GM18907 (cell line): Measurements from ENCODE around the gene NPAS3.

Experiments
- ATAC-seq: cut with Tn5 transposase; IDR thresholded peaks from one replicate; pipeline ENCODE4 v1.9.1; 2021; ENCODE audit warnings: mild to moderate bottlenecking, moderate library complexity; ENCODE audit not compliant: unreplicated experiment

The NPAS3 gene

DNA sequence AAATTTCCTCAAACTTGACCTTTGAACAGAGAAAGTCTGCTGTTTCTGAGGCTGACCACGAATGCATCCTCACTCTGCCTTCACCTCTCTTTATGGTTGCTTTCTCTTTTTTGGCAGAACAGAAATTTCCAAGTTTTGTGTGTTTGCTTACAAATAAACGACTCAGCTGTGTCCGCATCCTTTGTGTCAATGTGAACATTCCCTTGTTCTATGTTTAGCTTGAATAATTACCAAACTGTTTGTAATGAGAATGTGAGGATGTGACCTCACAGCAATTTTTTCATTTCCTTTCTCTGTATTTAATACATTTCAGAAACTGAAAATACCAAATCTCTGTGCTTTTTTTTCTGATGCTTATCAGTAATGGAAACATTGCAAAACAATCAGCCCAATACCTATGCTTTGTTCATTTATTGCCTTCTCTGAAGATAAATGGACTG, 601.3 kb downstream of the NPAS3 start:
- peak; percentile 35 for ATAC-seq

DNA sequence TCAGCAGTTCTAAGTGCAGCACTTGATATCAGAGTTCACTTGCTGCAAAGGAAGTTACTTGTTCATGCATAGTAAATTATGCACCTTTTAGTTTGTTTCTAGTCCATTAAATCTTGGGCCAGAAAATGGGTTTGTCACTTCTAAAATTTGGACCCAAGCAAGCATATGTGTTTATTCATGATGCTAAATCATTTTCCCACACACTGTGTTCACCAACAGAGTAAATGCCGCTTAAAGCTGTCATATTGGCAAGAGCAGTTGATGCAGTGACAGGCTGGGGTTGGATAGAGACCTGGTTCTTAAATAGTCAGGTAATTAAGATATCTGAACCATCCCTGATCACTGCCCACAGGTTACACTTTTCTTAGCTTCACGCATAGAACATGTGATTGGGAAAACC, 602.5 kb downstream of the NPAS3 start:
- no peak for ATAC-seq

DNA sequence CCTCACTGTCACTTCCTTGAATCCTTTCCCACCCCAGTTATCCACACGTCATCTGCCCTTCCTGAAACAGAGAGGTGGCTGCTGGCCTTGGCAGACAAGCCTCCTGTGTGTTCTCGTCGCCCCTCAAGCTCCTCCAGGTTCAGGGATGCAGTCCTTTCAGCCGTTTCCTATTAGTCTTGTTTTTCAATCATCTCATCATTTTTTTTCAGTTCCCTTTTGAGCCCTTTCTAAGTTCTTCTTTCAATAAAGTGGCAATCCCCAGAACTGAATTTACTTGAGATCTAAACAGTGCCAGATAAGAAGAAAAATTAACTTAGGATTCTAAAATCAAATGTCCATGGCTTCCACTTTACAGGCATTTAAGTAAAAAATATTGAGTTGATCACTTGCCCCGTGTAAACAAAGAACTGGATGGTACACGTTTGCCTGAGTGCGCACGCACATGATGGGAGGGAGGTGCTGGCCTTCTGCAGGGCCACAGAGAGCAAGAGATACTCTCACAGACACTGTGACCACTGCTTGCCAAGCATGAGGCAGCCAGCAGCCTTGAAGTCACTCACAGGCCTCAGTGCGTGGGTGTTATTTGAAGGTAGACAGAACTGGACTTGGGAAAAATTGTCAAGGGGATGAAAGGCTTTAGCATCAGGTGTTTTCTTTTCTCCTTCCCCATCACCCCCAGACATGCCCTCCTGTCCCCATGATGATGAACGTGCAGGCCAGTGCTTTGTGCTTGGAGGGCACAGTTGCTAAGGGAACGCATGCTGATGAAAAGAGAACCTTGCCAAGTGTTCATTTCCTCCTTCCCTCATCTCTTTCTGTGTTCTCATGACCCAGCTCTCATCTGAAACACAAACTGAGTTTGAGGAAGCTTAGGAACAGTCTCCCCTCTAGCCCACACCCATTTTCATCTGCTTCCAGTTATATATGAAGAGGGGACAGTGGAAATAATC, 603.9 kb downstream of the NPAS3 start:
- peak; percentile 48 for ATAC-seq

DNA sequence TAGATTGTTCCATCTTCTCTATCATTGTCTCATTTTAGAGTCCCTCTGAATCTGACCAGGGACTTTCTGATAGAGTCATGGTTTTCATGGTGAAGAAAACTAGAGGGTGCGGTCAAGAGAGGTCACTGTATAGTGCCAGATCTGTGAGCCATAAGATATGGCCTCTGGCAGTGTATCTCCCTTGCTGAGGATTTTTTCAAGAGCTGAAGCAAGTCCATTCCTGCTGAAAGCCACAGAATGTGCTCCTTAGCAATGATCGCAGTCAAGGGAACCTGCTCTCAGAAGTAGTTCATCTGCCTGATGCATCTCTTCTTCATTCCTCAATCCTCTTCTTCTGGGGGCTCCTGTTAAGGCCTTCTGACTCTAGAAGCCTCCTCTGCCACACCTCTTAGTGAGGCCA, 607.0 kb downstream of the NPAS3 start:
- ATAC-seq, result no peak

DNA sequence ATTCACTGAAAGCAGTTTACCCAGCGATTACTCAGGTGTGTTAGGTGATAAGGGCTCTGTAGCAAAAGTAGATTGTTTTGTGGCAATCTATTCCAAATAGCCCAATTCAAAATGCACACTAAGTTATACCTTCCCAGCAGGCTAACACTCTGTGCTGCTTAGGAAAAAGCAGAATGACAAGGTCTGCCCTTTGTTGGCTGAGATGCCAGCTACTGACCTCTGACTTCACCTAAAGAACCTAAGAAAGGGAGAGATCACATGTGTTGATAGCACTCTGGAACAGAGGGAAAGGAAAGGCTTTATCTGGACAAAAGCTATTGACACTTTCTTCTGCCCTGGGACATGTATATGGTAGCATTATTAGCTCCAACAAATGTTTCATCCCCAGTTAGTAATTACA, 609.9 kb downstream of the NPAS3 start:
- ATAC-seq, result no peak

DNA sequence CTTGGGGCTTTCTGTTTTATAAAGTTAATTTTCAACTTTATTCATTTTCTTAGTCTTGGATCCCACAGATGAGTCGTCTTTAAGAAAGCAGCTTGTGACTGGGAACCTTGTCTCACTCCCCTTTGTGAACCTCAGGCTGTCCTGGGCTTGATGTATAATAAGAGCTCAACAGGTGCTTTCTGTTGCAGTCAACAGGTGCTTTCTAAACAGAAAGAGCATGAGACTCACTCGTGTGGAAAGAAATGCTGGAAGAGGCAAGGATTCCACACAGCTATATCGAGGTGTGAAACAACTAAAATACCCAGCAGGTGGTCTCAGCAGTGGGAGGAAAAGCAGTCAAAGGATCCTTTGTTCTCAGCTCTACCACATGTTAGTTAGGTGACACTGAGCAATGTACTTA, 613.3 kb downstream of the NPAS3 start:
- ATAC-seq, result no peak

DNA sequence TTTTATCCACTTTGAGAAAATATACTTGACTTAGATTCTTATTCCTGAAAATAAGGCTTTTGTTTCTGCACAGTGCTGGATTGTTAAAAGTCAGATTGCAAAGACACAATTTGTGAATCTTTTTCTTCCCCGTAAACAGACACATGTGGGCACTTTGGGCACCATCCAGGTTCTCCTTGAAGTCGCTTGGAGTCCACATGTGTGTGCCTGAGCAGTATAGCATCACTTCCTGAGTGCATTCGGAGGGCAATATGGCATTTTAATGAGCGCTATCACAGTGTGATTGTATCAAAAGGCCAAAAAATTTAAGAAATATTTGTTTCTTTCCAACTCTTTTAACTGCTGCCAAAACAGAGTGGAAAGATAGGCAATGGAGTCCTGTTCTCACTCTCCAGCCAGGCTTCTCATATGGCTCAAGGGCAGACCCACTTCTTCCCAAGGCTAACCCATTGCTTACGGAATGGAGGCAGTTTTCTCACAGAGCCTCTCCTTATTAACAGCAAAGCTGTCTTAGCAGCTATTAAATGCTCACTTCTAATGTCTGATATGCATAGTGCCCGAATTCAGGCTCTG, 615.1 kb downstream of the NPAS3 start:
- no peak for ATAC-seq

DNA sequence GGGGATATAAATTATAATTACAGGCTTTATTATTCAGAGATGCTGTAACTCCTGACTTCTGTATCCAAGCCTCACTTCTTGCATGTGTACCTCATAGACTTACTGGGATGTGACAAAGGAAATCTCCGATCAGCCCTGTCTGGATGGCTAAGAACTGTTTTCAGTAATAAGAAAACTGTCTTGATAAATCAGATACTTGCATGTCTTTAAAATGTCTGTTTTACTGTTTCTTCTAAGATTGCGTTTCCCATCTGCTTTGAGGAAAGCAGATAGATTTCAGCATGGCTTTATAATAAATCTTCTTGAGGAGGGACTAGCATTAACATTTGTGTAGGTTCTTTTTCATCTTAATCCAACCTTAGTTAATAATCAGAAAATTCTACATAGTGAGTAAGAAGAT, 616.3 kb downstream of the NPAS3 start:
- ATAC-seq, result no peak

DNA sequence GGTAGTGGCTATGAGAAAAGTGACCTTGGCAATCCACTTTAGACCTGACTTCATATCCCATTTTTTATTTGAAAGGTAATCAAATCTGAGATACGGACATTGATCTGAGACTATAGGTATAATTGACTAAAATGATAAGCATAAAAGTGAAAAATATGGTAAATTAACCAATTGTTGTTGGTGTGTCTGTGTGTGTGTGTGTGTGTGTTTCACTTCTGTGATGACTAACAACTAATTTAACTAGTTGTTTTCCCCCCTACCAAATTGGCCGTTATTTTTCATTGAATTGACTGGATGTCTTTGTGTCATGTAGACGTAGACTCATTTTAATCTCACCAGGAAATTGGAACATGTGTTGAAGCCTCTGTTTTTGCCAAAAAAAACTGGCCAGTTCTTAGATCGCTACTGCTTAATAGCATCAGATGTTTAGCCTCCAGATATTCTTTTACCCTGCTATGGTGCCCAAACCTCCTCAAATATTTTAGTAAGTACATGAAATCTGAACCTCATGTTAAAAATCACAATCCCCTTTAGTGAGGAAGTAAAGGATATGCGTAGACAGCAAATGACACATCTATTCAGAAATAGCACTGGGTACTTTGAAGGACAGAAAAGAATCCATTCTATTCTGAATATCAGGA, 617.2 kb downstream of the NPAS3 start:
- no peak for ATAC-seq

DNA sequence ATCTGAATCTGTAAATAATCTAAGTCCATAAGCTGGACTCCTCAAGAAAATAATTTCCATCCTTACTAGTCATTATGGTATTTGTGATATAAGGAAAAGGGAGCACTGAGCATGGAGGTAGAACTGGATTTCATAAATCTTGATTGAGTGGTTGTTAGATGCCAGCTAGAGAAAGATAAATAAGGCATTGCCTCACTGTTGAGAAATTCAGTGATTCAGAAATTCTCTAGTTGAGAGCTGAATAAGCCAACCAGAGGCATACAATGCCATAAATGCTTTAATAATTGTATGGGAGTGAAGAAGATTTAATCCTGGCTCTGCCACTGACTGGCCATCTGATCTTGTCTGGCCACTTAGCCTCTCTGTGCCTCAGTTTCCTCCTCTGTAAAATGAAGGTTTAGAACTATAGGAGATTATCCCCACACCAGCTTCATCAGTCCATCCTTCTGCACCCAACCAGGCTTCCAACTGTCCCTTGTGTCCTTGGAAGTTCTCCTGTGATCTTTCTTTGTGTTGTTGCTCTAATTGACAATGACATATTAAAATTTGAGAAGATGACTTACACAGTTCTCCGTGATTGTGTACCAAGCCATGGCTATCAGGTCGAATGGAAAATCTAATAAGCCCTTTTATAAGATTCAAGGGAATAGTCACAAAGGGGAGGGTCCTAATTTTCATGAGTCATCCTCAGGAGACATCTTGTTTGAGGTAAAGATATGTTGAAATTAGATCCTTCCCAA, 617.9 kb downstream of the NPAS3 start:
- no peak for ATAC-seq

DNA sequence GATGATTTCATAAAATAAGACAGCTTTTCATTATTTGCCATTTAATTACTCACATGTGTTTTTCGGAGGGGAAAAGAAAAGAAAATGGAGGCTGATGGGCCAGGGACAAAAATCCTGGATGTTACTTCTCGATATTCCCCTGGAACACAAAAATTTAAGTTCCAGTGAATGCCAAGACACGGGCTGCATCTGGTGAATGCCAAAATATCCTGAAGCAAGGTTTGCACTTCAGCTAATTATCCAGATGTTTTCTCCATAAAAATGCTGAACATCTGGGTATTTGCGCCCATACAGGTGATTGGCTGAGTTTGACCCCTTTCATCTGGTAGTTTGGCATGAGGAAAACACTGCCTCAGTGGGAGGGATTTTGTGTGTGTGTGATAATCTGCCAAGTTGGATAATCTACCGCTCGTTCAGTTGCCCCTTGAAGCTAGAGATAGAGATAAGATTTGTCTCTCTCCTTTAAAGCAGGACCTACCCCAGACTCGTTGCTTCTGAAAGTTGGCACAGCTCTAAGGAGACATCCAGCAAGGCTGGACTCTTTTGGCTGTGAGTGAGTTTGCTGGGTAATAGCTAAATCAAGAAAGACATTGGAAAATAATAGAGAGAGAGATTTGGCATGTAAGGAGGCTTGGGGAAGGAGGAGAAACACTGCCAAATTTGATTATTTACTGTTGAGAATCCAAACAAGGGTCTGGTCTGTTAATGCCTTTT, 622.2 kb downstream of the NPAS3 start:
- ATAC-seq, result no peak

DNA sequence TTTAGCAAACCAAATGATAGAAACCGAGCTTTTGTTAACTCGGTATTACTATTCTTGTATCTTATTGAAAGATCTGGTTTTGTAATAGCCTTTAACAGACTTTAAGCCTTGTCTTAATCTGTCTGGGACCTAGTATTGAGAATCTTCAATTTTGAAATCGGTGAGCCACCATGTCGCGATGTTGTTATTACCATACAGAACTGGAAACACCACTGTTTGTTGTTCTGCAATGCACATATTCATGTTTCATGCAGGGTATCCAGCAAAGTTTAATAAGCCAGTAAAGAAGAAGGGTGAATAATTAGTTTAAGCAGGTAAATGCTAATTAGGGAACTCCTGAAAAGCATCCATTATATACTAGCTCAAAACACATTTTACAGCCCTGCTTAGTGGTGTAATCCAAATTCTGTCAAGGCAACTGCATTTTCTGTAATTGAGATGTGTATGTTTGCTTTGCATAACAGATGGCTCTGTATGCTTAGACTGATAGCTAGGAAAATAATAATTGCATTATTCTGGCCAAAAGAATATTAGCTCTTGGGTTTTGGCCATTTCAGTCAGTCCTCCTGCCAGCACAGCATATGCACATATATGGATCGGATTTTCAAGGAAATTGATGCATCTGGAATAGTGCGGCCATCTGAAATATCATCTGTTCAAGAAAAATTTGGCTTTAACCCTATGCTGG, 623.0 kb downstream of the NPAS3 start:
- no peak for ATAC-seq

DNA sequence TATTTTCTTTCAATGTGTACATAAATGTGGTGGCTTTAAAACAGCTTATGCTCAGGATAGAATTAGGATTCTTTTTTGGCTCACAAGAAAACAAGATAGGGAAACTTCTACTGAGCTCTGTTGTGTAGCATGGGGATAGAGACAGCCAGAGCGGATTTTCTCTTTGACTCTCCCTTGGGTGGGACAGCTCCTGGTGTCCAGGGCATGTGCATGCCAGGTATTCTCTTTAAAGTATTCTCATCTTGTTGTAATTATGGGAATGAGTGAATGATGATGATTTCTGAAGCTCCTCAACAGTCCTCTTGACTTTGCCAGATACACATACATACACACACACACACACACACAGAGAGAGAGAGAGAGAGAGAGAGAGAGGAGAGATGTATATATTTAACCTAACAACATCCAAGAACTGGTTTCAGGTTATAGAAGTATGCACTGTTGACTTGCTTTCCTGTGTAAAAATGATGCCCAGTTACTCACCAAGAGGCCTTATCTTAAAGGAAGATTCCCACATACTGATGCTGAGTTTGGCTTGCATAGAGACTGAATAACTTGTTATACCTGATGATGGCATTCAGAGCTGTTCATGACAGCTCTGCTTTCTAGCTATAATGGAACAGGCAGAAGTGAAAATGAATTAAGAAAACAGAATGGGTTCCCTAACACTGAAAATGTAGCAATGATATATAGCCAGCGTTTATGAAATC, 624.7 kb downstream of the NPAS3 start:
- ATAC-seq, result no peak

DNA sequence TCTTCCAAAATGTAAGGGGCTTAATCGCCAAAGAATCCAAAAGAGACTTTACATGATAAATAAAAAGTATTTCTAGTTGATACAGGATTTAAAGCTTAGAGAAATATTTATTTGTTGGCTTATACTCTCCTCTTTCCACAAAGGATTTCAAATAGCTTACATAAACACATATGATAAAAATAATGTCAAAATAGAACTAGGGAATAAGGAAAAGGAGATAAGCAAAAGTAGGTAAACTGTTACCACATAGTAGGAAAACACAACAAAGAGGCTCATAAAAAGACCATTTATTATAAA, 625.2 kb downstream of the NPAS3 start:
- no peak for ATAC-seq

DNA sequence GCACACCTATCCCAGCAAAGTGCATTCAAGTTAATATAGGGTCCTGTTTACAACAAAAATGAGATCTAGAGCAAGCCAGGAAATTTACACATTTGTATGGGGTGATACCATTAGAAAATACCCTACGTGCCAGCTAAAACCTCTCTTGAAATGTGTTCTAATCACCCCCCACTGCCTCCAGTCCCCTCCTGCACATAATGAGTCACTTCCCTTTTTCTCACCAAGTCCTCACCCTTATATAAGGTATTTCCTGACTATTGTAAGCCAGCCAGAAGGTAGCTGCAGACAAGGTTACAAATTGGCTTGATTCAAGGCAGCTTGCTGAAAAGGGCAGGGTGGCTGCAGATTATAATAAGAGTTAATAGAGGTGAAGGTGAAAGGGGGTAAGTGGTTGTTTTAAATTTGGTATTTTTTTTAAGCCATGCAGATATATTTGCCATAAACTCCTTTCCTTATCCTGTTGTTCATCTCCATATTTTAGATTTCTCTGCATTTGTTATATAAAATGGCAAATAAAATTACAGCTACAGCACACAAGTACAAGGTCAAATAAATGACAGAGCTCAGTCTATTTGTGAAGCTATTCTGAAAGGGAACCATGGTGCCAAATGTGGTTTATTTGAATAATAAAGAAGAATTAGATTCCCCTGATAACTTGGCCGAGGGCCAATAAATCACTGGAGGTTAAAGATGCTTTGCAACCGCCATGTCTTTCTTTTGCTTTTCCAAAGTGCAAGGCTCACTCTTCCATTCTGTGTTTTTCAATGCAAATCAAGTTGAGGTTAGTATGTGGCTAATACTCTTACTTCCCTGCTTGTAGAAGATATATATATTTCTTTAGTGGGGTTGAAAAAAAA, 626.3 kb downstream of the NPAS3 start:
- peak; percentile 99 for ATAC-seq

DNA sequence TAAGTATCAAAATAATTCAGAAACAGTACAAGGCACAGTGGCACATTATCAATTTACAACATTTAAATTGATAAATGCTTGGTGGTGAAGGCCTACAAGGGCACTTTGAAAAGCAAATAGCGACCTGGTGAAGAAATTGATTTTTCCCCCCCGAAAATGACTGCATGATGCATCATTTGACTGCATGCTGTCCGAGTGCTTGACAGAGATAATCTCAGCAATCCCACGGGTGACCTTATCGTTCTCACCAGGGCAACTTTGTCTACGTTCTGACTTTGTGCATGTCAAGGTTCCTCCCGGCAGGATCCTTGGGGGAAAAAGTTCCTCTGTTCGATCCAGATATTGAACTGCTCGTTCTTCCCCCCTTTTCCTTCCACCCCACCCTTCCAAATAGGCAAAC, 627.4 kb downstream of the NPAS3 start:
- no peak for ATAC-seq

DNA sequence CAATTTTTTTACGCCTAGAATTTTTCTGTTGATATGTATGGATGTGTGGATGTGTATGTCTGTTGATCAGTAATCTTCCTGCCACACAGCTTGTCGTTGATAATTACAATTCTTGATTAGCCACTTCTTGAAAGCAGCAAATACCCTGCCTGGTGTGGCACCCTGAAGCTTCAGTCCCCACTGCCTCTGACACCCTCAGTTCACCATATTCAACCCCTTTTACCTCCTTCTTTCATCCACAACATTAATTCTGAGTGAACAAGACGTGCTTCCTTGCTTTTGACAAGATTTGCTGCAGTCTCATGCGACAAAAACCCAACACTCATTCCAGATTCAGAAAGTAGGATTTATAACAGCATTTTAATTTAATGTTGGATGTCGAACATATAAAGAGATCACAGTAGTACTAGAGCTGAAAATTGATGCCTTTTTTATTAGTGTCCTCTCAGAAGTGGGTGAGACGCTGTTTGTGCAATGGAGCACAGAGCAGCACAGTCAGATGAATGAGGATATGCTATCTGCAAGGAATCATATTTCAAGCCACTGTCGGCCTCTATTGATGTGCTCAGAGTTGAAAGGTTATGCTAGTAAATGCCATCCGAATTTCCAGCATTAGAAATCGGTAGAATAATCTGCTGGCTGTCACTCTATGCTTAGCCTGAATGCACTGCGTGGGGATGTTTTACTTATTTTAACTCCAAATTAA, 628.5 kb downstream of the NPAS3 start:
- no peak for ATAC-seq

DNA sequence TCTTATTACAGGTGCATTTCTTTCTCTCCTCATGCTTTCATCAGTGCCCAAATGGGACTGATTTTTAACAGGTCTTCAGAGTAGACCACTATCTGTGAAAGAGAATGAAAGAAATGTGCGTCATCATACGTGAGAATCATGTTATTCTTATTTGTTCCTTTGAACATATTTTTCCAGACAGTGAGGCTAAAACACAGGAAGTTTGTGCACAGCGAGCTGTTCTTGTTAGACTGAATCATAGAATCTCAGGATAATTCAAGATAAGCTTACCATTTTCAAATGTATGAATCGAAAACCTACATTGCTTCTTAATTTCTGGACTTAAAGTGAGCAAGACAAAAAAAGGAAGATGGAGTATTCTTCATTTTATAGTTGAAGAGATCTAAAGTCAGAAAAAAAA, 629.1 kb downstream of the NPAS3 start:
- ATAC-seq, result no peak
